T-cell (primary cell): ENCODE results near the gene MCOLN3. TPM values are rescaled to one million over a fixed set of nuclear protein-coding genes. Genes with fewer than 3 reads are reported as not detected.
"Not testable (repeated sequence)": the region's sequence is repeated elsewhere in the genome, so short reads cannot be mapped to it uniquely, and the experiment has no call there.

ENCODE experiments used
- ATAC-seq, 4 experiments: fragments of 200-7000 bp in 3 of 4; fragments of 150-1000 bp in 1 of 4; cut with Tn5 transposase; replicated peaks in 1 of 4; 1 replicate in 3 of 4; 2 replicates in 1 of 4; pipeline ENCODE4 v1.10.0; 2021; ENCODE audit warnings: moderate library complexity in 3 of 4, mild to moderate bottlenecking in 2 of 4, moderate number of reproducible peaks in 1 of 4
- CTCF ChIA-PET, 2 donors: fragments of 300-600 bp; sonication (Branson Sonifier 250); formaldehyde crosslinking; loops; one replicate each; lab custom pipeline; 2022; ENCODE audit warnings: antibody characterized with exemption in 2 of 2; lab: Charles Lee
- POLR2A ChIA-PET, 2 donors: fragments of 300-600 bp; sonication (Branson Sonifier 250); formaldehyde crosslinking; loops; one replicate each; lab custom pipeline; 2022; ENCODE audit warnings: antibody characterized with exemption in 2 of 2; lab: Charles Lee
- DNase-seq, 35 experiments: peaks; one replicate each; pipeline versions ENCODE4 v3.0.0 to v3.0.0-alpha.2; 2013 to 2023
- H3K27ac ChIP-seq: one replicate; pipeline ENCODE4 v1.5.1; 2013; ENCODE audit warnings: low read length
- H3K27me3 ChIP-seq, 2 experiments: replicated peaks in 1 of 2; 1 replicate in 1 of 2; 2 replicates in 1 of 2; pipeline versions ENCODE4 v1.6.1 to v1.7.0; 2013; ENCODE audit warnings: low read length in 1 of 2, mixed read lengths in 1 of 2; ENCODE audit not compliant: control insufficient read depth in 2 of 2, insufficient read depth in 2 of 2; ENCODE audit errors: extremely low read depth in 1 of 2
- H3K36me3 ChIP-seq, 2 donors: 1 replicate in 1 of 2; 2 replicates in 1 of 2; pipeline versions ENCODE4 v1.6.1 to v1.7.0; 2013; ENCODE audit warnings: low read length in 1 of 2; ENCODE audit not compliant: control insufficient read depth in 2 of 2, insufficient read depth in 1 of 2; ENCODE audit errors: extremely low read depth in 1 of 2
- H3K4me1 ChIP-seq, 2 experiments: 1 replicate in 1 of 2; 2 replicates in 1 of 2; pipeline versions ENCODE4 v1.6.1 to v1.7.0; 2013; ENCODE audit warnings: low read length in 2 of 2, mixed read lengths in 1 of 2; ENCODE audit not compliant: insufficient read depth in 2 of 2, control insufficient read depth in 1 of 2; ENCODE audit errors: extremely low read depth in 1 of 2
- H3K4me3 ChIP-seq, 2 donors: 1 replicate in 1 of 2; 2 replicates in 1 of 2; pipeline versions ENCODE4 v1.5.1 to v1.7.0; 2013; ENCODE audit warnings: mild to moderate bottlenecking in 2 of 2, low read length in 1 of 2, moderate library complexity in 1 of 2; ENCODE audit not compliant: control insufficient read depth in 1 of 2; ENCODE audit errors: extremely low read depth in 1 of 2
- H3K9me3 ChIP-seq: 2 replicates; pipeline ENCODE4 v1.7.0; 2013
- H3K27ac Mint-ChIP-seq, 2 donors: one replicate each; pipeline ENCODE4 v1.8.0; 2020 to 2021; ENCODE audit warnings: mild to moderate bottlenecking in 2 of 2, mixed read lengths in 2 of 2
- H3K27me3 Mint-ChIP-seq, 2 donors: one replicate each; pipeline ENCODE4 v1.8.0; 2021 to 2022; ENCODE audit warnings: mixed read lengths in 2 of 2
- H3K36me3 Mint-ChIP-seq: one replicate; pipeline ENCODE4 v1.8.0; 2021; ENCODE audit warnings: mixed read lengths
- H3K4me1 Mint-ChIP-seq, 3 donors: one replicate each; pipeline ENCODE4 v1.8.0; 2020 to 2022; ENCODE audit warnings: mixed read lengths in 3 of 3, mild to moderate bottlenecking in 1 of 3
- H3K4me3 Mint-ChIP-seq, 3 donors: one replicate each; pipeline ENCODE4 v1.8.0; 2020 to 2022; ENCODE audit warnings: mild to moderate bottlenecking in 3 of 3, mixed read lengths in 3 of 3, moderate library complexity in 3 of 3
- H3K9me3 Mint-ChIP-seq, 3 donors: one replicate each; pipeline ENCODE4 v1.8.0; 2020 to 2022; ENCODE audit warnings: mixed read lengths in 3 of 3
- WGBS: methylation state at CpG from one replicate; pipeline ENCODE4 v1.1.5; 2013; ENCODE audit warnings: missing lambda C conversion rate; ENCODE audit not compliant: insufficient coverage; 5-methylcytosine and 5-hydroxymethylcytosine counted together
- total RNA-seq, 35 experiments: library from RNA in 6 of 35; stranded (reverse) in 6 of 35; fragments of 120-200 nt in 1 of 35; gene quantifications; one replicate each; pipeline versions ENCODE4 v1.2.1 to v1.2.4 and lab custom pipeline; 2013 to 2026

The MCOLN3 gene
- total RNA-seq, 5 donors from 2014 or later (not counting 1 experiment from before 2014, with no cell fraction given): 2.1 to 7.2 (median 2.8) TPM

GRCh38 chr1:84991097-84991920 is 57.0 kb downstream of the MCOLN3 start:
- peak overlapping the region; percentile 4 to 48 for H3K27ac Mint-ChIP-seq
- peaks cover 2 to 5% of the 10 kb centered on the region in 2 donors for H3K27me3 Mint-ChIP-seq
- peaks cover 6 to 7% of the 10 kb centered on the region in 2 experiments for H3K27me3 ChIP-seq
- H3K27ac ChIP-seq: no peak overlapping the region
- peaks cover 17 to 53% (median 30%) of the 10 kb centered on the region in 3 donors for H3K4me1 Mint-ChIP-seq
- no peaks in the 10 kb centered on the region for H3K9me3 Mint-ChIP-seq
- WGBS: 18% methylated on average over 2 of the region's 8 CpGs
- POLR2A ChIA-PET: interaction anchor here in 1 of 2 donors (0.7 kb wide), 1 partner anchor 31 kb away, joined by 3 read pairs; no protein-coding TSS in a partner anchor
- peak overlapping the region in 2 of 3 donors; percentile 1 to 21 for H3K4me3 Mint-ChIP-seq
- no peaks in the 10 kb centered on the region for H3K36me3 ChIP-seq
- no peak overlapping the region for H3K4me3 ChIP-seq
- CTCF ChIA-PET: interaction anchor here in 1 of 2 donors (0.6 kb wide), 1 partner anchor 46 kb away, joined by 3 read pairs; no protein-coding TSS in a partner anchor
- DNase-seq (peak in 1 of 35 experiments; percentile 8), ATAC-seq (no peak)
- no peaks in the 10 kb centered on the region for H3K9me3 ChIP-seq
- peaks cover 0 to 16% of the 10 kb centered on the region in 2 experiments for H3K4me1 ChIP-seq
- H3K36me3 Mint-ChIP-seq: peaks cover 3% of the 10 kb centered on the region

- ChIA-PET CTCF (no interaction called here), POLR2A (no interaction called here)
- no peaks in the 10 kb centered on the region for H3K27me3 ChIP-seq
- no peaks in the 10 kb centered on the region for H3K36me3 ChIP-seq
- ATAC-seq: peak in 3 of 4 experiments; percentile 36 to 74 (median 37)
- no peaks in the 10 kb centered on the region for H3K9me3 ChIP-seq
- DNase-seq: peak in 1 of 35 experiments; percentile 33
- H3K4me3 Mint-ChIP-seq: peak overlapping the region in 1 of 3 donors; percentile 4
- H3K9me3 Mint-ChIP-seq: no peaks in the 10 kb centered on the region
- peak overlapping the region; percentile 11 for H3K27ac ChIP-seq
- H3K4me1 ChIP-seq: peaks cover 0 to 14% of the 10 kb centered on the region in 2 experiments
- no peak overlapping the region for H3K4me3 ChIP-seq
- peak overlapping the region; percentile 8 to 29 for H3K27ac Mint-ChIP-seq
- H3K27me3 Mint-ChIP-seq: peaks cover 4 to 9% of the 10 kb centered on the region in 2 donors
- WGBS: 11% methylated on average over 1 of the region's 2 CpGs
- peaks cover 17 to 39% (median 17%) of the 10 kb centered on the region in 3 donors for H3K4me1 Mint-ChIP-seq
- H3K36me3 Mint-ChIP-seq: peaks cover 9% of the 10 kb centered on the region
Measured at GRCh38 chr1:84988588-84988987, 59.7 kb downstream of the MCOLN3 start.

- not testable (repeated sequence) for H3K9me3 ChIP-seq, H3K27ac ChIP-seq, ATAC-seq, H3K4me3 ChIP-seq, H3K36me3 Mint-ChIP-seq, H3K27me3 ChIP-seq, H3K4me3 Mint-ChIP-seq, H3K36me3 ChIP-seq, DNase-seq, H3K27ac Mint-ChIP-seq, H3K27me3 Mint-ChIP-seq, H3K9me3 Mint-ChIP-seq
- ChIA-PET CTCF (interaction anchor here in 1 of 2 donors (0.6 kb wide), 1 partner anchor 10 kb away, joined by 3 read pairs; the partner anchor contains the start of gene MCOLN2), POLR2A (interaction anchor here in 1 of 2 donors (0.6 kb wide), 1 partner anchor 16 kb away, joined by 5 read pairs; no protein-coding TSS in a partner anchor)
- peaks cover 0 to 11% of the 10 kb centered on the region in 2 experiments for H3K4me1 ChIP-seq
- 80% methylated on average over 1 of the region's 3 CpGs for WGBS
- peaks cover 9 to 25% (median 17%) of the 10 kb centered on the region in 3 donors for H3K4me1 Mint-ChIP-seq
Measured at GRCh38 chr1:84986561-84986960, 61.7 kb downstream of the MCOLN3 start.

- CTCF ChIA-PET: interaction anchor here in 1 of 2 donors (1.5 kb wide), 1 partner anchor 42 kb away, joined by 3 read pairs; no protein-coding TSS in a partner anchor
- H3K36me3 Mint-ChIP-seq: peaks cover 13% of the 10 kb centered on the region
- Histone ChIP-seq H3K27me3 (no peaks in the 10 kb centered on the region), H3K27ac (no peak overlapping the region), H3K36me3 (no peaks in the 10 kb centered on the region), H3K4me1 (peaks cover 0 to 7% of the 10 kb centered on the region in 2 experiments), H3K4me3 (no peak overlapping the region), H3K9me3 (no peaks in the 10 kb centered on the region)
- H3K4me1 Mint-ChIP-seq: peaks cover 7 to 19% (median 11%) of the 10 kb centered on the region in 3 donors
- H3K9me3 Mint-ChIP-seq: peaks cover 0 to 4% (median 0%) of the 10 kb centered on the region in 3 donors
- H3K27me3 Mint-ChIP-seq: peaks cover 4% of the 10 kb centered on the region in 2 donors
- ATAC-seq (no peak), DNase-seq (no peak)
- no peak overlapping the region for H3K4me3 Mint-ChIP-seq
- POLR2A ChIA-PET: no interaction called here
- no peak overlapping the region for H3K27ac Mint-ChIP-seq
Measured at GRCh38 chr1:84985365-84985764, 62.9 kb downstream of the MCOLN3 start.

- no peak overlapping the region for H3K4me3 ChIP-seq
- Mint-ChIP-seq H3K36me3 (peaks cover 28% of the 10 kb centered on the region), H3K27me3 (peaks cover 4 to 6% of the 10 kb centered on the region in 2 donors), H3K9me3 (peaks cover 0 to 4% (median 0%) of the 10 kb centered on the region in 3 donors), H3K27ac (no peak overlapping the region), H3K4me3 (no peak overlapping the region), H3K4me1 (peaks cover 0 to 15% (median 0%) of the 10 kb centered on the region in 3 donors)
- ATAC-seq (no peak), DNase-seq (no peak)
- H3K36me3 ChIP-seq: no peaks in the 10 kb centered on the region
- H3K27me3 ChIP-seq: no peaks in the 10 kb centered on the region
- H3K27ac ChIP-seq: no peak overlapping the region
- no CpG with 5 or more reads among the region's 2 CpGs for WGBS
- H3K9me3 ChIP-seq: no peaks in the 10 kb centered on the region
- ChIA-PET POLR2A (no interaction called here), CTCF (interaction anchor here in 1 of 2 donors (0.6 kb wide), 1 partner anchor 294 kb away, joined by 3 read pairs; the partner anchor contains the start of gene BCL10)
- H3K4me1 ChIP-seq: no peaks in the 10 kb centered on the region
Measured at GRCh38 chr1:84982395-84982794, 65.9 kb downstream of the MCOLN3 start.

- H3K9me3 Mint-ChIP-seq: no peaks in the 10 kb centered on the region
- H3K27ac Mint-ChIP-seq: peak overlapping the region; percentile 15 to 30
- ATAC-seq (no peak), DNase-seq (no peak)
- H3K36me3 Mint-ChIP-seq: peaks cover 21% of the 10 kb centered on the region
- Histone ChIP-seq H3K9me3 (no peaks in the 10 kb centered on the region), H3K27me3 (peaks cover 0 to 5% of the 10 kb centered on the region in 2 experiments), H3K4me1 (peaks cover 0 to 24% of the 10 kb centered on the region in 2 experiments), H3K36me3 (no peaks in the 10 kb centered on the region), H3K4me3 (no peak overlapping the region), H3K27ac (no peak overlapping the region)
- POLR2A ChIA-PET: no interaction called here
- WGBS: 33% methylated on average over 2 of the region's 2 CpGs
- peaks cover 0 to 2% of the 10 kb centered on the region in 2 donors for H3K27me3 Mint-ChIP-seq
- peaks cover 8 to 45% (median 22%) of the 10 kb centered on the region in 3 donors for H3K4me1 Mint-ChIP-seq
- CTCF ChIA-PET: no interaction called here
- no peak overlapping the region for H3K4me3 Mint-ChIP-seq
Measured at GRCh38 chr1:84975035-84975434, 73.3 kb downstream of the MCOLN3 start.
